OCI-LY7 (cell line): Measurements from ENCODE around the gene MYMX.

Experiments used
- EZH2phosphoT487 ChIP-seq: fragments of 200-600 bp; sonication (generic); IDR thresholded peaks from 2 replicates; pipeline ENCODE4 v1.6.1; 2018; ENCODE audit warnings: low read depth, borderline replicate concordance, mild to moderate bottlenecking, mixed run types, antibody characterized with exemption, low read length, moderate library complexity, mixed read lengths
- TF ChIP-seq, protein P1 (sequence below): fragments of 200-600 bp; sonication (generic); conservative IDR thresholded peaks from 2 replicates; pipeline ENCODE4 v1.5.1; 2014; ENCODE audit warnings: mild to moderate bottlenecking, antibody characterized with exemption, low read length, moderate library complexity, mixed read lengths

DNA sequence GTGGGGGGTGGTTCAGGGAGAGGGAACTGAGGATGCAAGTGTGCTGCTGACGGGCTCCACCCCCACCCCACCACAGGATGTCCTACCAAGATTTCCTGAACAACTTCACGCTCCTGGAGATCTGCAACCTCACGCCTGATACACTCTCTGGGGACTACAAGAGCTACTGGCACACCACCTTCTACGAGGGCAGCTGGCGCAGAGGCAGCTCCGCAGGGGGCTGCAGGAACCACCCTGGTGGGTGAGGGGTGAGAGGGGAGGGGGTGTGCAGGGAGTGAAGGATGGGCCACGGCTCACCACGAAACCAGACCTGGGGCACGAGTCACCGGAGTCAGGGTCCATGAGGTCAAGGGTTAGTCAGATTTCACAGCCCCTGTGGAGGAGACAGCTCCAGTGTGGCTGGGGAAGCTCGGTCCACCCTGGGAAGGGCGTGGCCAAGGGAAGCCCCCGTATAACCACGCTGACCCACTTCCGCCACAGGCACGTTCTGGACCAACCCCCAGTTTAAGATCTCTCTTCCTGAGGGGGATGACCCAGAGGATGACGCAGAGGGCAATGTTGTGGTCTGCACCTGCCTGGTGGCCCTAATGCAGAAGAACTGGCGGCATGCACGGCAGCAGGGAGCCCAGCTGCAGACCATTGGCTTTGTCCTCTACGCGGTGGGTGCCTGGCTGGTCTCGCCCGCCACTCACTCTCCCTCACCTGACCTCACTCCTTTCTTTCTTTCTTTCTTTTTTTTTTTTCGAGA is 39.8 kb upstream of the MYMX start:
- TF ChIP-seq, protein P1, sequence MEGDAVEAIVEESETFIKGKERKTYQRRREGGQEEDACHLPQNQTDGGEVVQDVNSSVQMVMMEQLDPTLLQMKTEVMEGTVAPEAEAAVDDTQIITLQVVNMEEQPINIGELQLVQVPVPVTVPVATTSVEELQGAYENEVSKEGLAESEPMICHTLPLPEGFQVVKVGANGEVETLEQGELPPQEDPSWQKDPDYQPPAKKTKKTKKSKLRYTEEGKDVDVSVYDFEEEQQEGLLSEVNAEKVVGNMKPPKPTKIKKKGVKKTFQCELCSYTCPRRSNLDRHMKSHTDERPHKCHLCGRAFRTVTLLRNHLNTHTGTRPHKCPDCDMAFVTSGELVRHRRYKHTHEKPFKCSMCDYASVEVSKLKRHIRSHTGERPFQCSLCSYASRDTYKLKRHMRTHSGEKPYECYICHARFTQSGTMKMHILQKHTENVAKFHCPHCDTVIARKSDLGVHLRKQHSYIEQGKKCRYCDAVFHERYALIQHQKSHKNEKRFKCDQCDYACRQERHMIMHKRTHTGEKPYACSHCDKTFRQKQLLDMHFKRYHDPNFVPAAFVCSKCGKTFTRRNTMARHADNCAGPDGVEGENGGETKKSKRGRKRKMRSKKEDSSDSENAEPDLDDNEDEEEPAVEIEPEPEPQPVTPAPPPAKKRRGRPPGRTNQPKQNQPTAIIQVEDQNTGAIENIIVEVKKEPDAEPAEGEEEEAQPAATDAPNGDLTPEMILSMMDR = no peak
- TF ChIP-seq EZH2phosphoT487 = no peak
